Prostate gland (tissue), 2 donors: Measurements from ENCODE around the gene COG5. TPM values are rescaled to one million over a fixed set of nuclear protein-coding genes. Genes with fewer than 3 reads are reported as not detected.

Source experiments
- DNase-seq: peaks from one replicate; pipeline ENCODE4 v3.0.0-alpha.2; 2019; ENCODE audit warnings: low spot score
- H3K27ac ChIP-seq, 2 donors: fragments of 200-600 bp; sonication (generic); 2 replicates each; pipeline ENCODE4 v1.5.1; 2017 to 2019
- H3K27me3 ChIP-seq: fragments of 200-600 bp; sonication (generic); replicated peaks from 2 replicates; pipeline ENCODE4 v1.5.1; 2019; ENCODE audit not compliant: insufficient read depth
- H3K36me3 ChIP-seq, 2 donors: fragments of 200-600 bp; sonication (generic); 1 replicate in 1 of 2; 2 replicates in 1 of 2; pipeline versions ENCODE4 v1.5.1 to v1.8.1; 2017 to 2019
- H3K4me1 ChIP-seq: fragments of 200-600 bp; sonication (generic); replicated peaks from 2 replicates; pipeline ENCODE4 v1.5.1; 2019
- H3K4me3 ChIP-seq, 2 donors: fragments of 200-600 bp; sonication (generic); 2 replicates each; pipeline ENCODE4 v1.5.1; 2017 to 2019
- H3K9me3 ChIP-seq: fragments of 200-600 bp; sonication (generic); 2 replicates; pipeline ENCODE4 v1.5.1; 2017
- POLR2A ChIP-seq: fragments of 450-650 bp; IDR thresholded peaks from one replicate; pipeline ENCODE4 v1.6.1; 2016; ENCODE audit warnings: antibody characterized with exemption, mild to moderate bottlenecking
- POLR2AphosphoS5 ChIP-seq: sonication (generic); formaldehyde crosslinking; IDR thresholded peaks from one replicate; pipeline ENCODE4 v1.6.1; 2017; ENCODE audit warnings: antibody characterized with exemption
- WGBS: methylation state at CpG from one replicate; pipeline ENCODE4 v1.1.5; 2018; 5-methylcytosine and 5-hydroxymethylcytosine counted together
- intact Hi-C: fragments of 100-400 bp; cut with DNase I; formaldehyde crosslinking; loops from one replicate; pipeline ENCODE4 v1.14.2; 2022
- total RNA-seq, 2 donors: library from RNA; depleted of rRNA; stranded (reverse); fragments of >200 nt; gene quantifications; one replicate each; pipeline ENCODE4 v1.1.0, GENCODE V29; 2016
- TF ChIP-seq, protein P1 (sequence below), 4 experiments: fragments of 200-600 bp in 2 of 4; fragments of 450-650 bp in 2 of 4; sonication (generic) in 2 of 4; IDR thresholded peaks; 1 replicate in 3 of 4; 2 replicates in 1 of 4; pipeline ENCODE4 v1.5.1; 2016 to 2019; ENCODE audit warnings: antibody characterized with exemption in 4 of 4, mild to moderate bottlenecking in 2 of 4, moderate library complexity in 2 of 4

Gene COG5
- total RNA-seq, 2 donors from 2014 or later, result 35.1 to 86.4 TPM

DNA sequence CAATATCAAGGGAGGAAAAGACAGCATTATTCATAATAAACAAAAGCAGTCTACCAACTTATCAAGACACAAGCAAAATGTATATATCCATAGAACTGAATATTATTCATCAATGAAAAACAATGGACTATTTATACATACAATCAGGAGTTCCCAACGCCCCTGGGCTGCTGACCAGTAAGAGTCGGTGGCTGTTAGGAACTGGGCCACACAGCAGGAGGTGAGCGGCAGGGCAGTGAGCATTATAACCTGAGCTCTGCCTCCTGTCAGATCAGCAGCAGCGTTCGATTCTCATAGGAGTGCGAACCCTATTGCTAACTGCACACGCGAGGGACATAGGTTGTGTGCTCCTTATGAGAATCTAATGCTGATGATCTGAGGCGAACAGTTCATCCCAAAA lies 165.6 kb downstream of the COG5 start:
- DNase-seq, result no peak
- Histone ChIP-seq H3K9me3 (no peaks in the 10 kb centered on the region), H3K36me3 (no peaks in the 10 kb centered on the region), H3K4me3 (no peak overlapping the region), H3K27ac (no peak overlapping the region), H3K27me3 (no peaks in the 10 kb centered on the region), H3K4me1 (no peaks in the 10 kb centered on the region)
- intact Hi-C loops, result no loop called here
- 92% methylated on average over 9 of the region's 9 CpGs for whole genome bisulfite sequencing
- TF ChIP-seq, protein P1, sequence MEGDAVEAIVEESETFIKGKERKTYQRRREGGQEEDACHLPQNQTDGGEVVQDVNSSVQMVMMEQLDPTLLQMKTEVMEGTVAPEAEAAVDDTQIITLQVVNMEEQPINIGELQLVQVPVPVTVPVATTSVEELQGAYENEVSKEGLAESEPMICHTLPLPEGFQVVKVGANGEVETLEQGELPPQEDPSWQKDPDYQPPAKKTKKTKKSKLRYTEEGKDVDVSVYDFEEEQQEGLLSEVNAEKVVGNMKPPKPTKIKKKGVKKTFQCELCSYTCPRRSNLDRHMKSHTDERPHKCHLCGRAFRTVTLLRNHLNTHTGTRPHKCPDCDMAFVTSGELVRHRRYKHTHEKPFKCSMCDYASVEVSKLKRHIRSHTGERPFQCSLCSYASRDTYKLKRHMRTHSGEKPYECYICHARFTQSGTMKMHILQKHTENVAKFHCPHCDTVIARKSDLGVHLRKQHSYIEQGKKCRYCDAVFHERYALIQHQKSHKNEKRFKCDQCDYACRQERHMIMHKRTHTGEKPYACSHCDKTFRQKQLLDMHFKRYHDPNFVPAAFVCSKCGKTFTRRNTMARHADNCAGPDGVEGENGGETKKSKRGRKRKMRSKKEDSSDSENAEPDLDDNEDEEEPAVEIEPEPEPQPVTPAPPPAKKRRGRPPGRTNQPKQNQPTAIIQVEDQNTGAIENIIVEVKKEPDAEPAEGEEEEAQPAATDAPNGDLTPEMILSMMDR (IDR thresholded peaks at IDR 0.05), result no peak
- TF ChIP-seq POLR2AphosphoS5 (no peak), POLR2A (no peak)

DNA sequence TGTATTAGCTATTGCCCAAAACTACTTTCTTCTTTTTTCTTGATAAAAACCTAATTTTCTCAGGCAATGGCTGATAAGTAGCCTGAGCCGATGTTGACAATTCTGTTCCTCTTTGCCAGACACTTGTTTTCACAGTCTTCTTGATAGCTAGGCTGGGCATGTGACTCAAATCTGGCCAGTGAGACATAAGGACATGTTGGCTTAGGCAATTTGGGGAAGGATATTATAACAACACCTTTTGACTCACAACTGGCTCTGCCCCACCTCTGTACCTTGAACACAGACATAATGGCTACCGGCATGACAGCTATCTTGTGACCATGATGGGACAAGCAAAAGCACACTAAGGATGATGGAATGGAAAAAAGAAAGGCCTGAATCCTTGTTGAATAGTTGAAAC lies 166.7 kb downstream of the COG5 start:
- intact Hi-C loops, result no loop called here
- 88% methylated on average over 2 of the region's 2 CpGs for WGBS
- Histone ChIP-seq H3K4me3 (no peak overlapping the region), H3K27me3 (no peaks in the 10 kb centered on the region), H3K36me3 (no peaks in the 10 kb centered on the region), H3K4me1 (no peaks in the 10 kb centered on the region), H3K27ac (no peak overlapping the region), H3K9me3 (no peaks in the 10 kb centered on the region)
- TF ChIP-seq POLR2AphosphoS5, result no peak
- no peak for TF ChIP-seq POLR2A
- TF ChIP-seq, protein P1 (IDR thresholded peaks at IDR 0.05), result no peak
- DNase-seq, result no peak

DNA sequence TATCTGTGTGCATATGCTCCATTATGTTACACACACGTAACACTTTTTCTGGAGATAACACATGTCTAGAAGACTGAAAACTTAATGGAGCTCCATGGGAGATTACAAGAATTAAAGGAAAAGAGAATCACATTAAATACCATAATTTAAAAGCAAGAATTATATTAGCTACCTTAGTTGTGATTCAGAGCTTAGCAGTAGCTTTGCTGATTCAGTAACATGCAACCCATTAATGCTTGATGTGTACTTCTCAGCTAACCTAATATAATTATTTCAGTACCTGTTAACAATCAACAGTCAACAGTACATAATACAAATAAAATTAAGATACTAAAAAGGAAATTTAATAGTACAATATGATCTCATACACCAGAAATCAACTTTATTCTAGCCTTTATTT lies 167.6 kb downstream of the COG5 start:
- H3K27ac ChIP-seq, result no peak overlapping the region
- H3K36me3 ChIP-seq, result no peaks in the 10 kb centered on the region
- WGBS, result 98% methylated on average over 1 of the region's 1 CpG
- DNase-seq, result no peak
- H3K4me1 ChIP-seq, result no peaks in the 10 kb centered on the region
- no peaks in the 10 kb centered on the region for H3K9me3 ChIP-seq
- TF ChIP-seq, protein P1 (IDR thresholded peaks at IDR 0.05), result no peak
- TF ChIP-seq POLR2AphosphoS5, result no peak
- TF ChIP-seq POLR2A, result no peak
- intact Hi-C loops, result no loop called here
- H3K27me3 ChIP-seq, result no peaks in the 10 kb centered on the region
- no peak overlapping the region for H3K4me3 ChIP-seq

DNA sequence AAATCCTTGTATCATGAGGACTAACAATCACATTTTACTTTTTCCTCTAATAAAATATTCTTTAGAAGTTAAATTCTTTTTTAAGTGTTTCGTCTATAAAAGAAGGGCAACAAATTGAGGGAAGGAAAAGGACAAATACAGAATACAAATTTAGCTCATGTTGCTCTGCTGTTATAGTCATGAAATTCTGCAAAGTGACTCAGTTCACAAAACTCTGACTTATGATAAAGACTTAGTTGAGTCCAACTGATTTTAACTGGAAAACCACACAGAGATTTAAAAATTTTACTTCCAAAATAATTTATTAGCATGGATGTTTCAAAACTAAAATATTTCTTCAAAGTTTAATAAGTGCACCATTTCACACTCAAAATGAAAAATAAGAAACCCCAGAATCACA lies 168.9 kb downstream of the COG5 start:
- no peaks in the 10 kb centered on the region for H3K36me3 ChIP-seq
- no peak for DNase-seq
- no peak for TF ChIP-seq POLR2AphosphoS5
- no peak for TF ChIP-seq POLR2A
- TF ChIP-seq, protein P1 (IDR thresholded peaks at IDR 0.05), result no peak
- intact Hi-C loops, result no loop called here
- no peaks in the 10 kb centered on the region for H3K27me3 ChIP-seq
- no peaks in the 10 kb centered on the region for H3K9me3 ChIP-seq
- H3K27ac ChIP-seq, result no peak overlapping the region
- no peak overlapping the region for H3K4me3 ChIP-seq
- H3K4me1 ChIP-seq, result no peaks in the 10 kb centered on the region
- WGBS, result 70% methylated on average over 1 of the region's 1 CpG

DNA sequence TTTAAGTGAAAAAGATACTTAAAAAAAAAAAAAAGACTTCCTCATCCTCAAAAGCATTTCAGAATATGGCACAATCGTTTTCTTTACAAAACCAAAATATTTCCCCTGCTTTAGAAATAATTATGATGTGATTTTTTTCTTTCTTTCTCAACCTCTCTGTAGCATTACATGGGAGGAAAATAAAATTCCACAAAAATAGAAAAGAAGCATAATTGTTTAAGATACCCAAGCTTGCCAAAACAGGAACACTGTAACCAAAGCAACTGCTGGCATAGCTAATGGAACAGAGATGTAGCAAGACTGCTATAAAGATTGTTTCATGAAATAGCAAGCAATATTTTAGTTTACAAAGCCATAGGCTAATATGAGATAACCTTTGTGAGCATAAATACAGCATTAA lies 169.4 kb downstream of the COG5 start:
- no peaks in the 10 kb centered on the region for H3K4me1 ChIP-seq
- intact Hi-C loops, result no loop called here
- no peaks in the 10 kb centered on the region for H3K36me3 ChIP-seq
- no peaks in the 10 kb centered on the region for H3K27me3 ChIP-seq
- no peak for DNase-seq
- H3K27ac ChIP-seq, result no peak overlapping the region
- 76% methylated on average over 1 of the region's 1 CpG for WGBS
- TF ChIP-seq, protein P1 (IDR thresholded peaks at IDR 0.05), result no peak
- no peak for TF ChIP-seq POLR2A
- no peak for TF ChIP-seq POLR2AphosphoS5
- no peak overlapping the region for H3K4me3 ChIP-seq
- no peaks in the 10 kb centered on the region for H3K9me3 ChIP-seq
